Neuronal stem cell (in vitro differentiated cells): Measurements from ENCODE around the gene NXPE4. TPM values are rescaled to one million over a fixed set of nuclear protein-coding genes. Genes with fewer than 3 reads are reported as not detected.
"Not testable (repeated sequence)": the region's sequence is repeated elsewhere in the genome, so short reads cannot be mapped to it uniquely, and the experiment has no call there.

Experiments
- DNase-seq: peaks from one replicate; pipeline ENCODE4 v3.0.0-alpha.2; 2013; ENCODE audit warnings: low spot score
- H2AFZ ChIP-seq: one replicate; pipeline ENCODE4 v1.6.1; 2013; ENCODE audit warnings: mild to moderate bottlenecking, low read length, inconsistent platforms
- H2AK5ac ChIP-seq: 2 replicates; pipeline ENCODE4 v1.6.1; 2013; ENCODE audit warnings: low read depth, mild to moderate bottlenecking, inconsistent platforms, low read length, moderate library complexity, mixed read lengths
- H2BK120ac ChIP-seq: 2 replicates; pipeline ENCODE4 v1.6.1; 2013; ENCODE audit warnings: low read depth, mild to moderate bottlenecking, inconsistent platforms, low read length, moderate library complexity, mixed read lengths
- H2BK12ac ChIP-seq: one replicate; pipeline ENCODE4 v1.6.1; 2013; ENCODE audit warnings: low read length, inconsistent platforms
- H2BK15ac ChIP-seq: 2 replicates; pipeline ENCODE4 v1.6.1; 2013; ENCODE audit warnings: mild to moderate bottlenecking, low read length, inconsistent platforms, mixed read lengths
- H2BK5ac ChIP-seq: one replicate; pipeline ENCODE4 v1.6.1; 2013; ENCODE audit warnings: inconsistent platforms, mild to moderate bottlenecking, low read length, moderate library complexity
- H3K14ac ChIP-seq: one replicate; pipeline ENCODE4 v1.6.1; 2013; ENCODE audit warnings: low read length, inconsistent platforms
- H3K18ac ChIP-seq: 2 replicates; pipeline ENCODE4 v1.6.1; 2013; ENCODE audit warnings: low read length, inconsistent platforms
- H3K23ac ChIP-seq: 2 replicates; pipeline ENCODE4 v1.6.1; 2013; ENCODE audit warnings: low read depth, mild to moderate bottlenecking, mixed read lengths, low read length, inconsistent platforms; ENCODE audit not compliant: poor library complexity
- H3K27ac ChIP-seq: replicated peaks from 3 replicates; pipeline ENCODE4 v1.5.1; 2013; ENCODE audit warnings: low read length, inconsistent platforms
- H3K27me3 ChIP-seq, 3 experiments: 2 replicates each; pipeline ENCODE4 v1.6.1; 2013; ENCODE audit warnings: low read length in 3 of 3, mild to moderate bottlenecking in 2 of 3, inconsistent platforms in 1 of 3, low read depth in 1 of 3, mixed read lengths in 1 of 3, moderate library complexity in 1 of 3; ENCODE audit not compliant: control insufficient read depth in 3 of 3, insufficient read depth in 3 of 3
- H3K36me3 ChIP-seq, 2 donors: replicated peaks in 1 of 2; 2 replicates each; pipeline ENCODE4 v1.6.1; 2013; ENCODE audit warnings: low read length in 2 of 2; ENCODE audit not compliant: control insufficient read depth in 2 of 2, insufficient read depth in 2 of 2
- H3K4ac ChIP-seq: 2 replicates; pipeline ENCODE4 v1.6.1; 2013; ENCODE audit warnings: inconsistent platforms, mild to moderate bottlenecking, low read length, moderate library complexity
- H3K4me1 ChIP-seq, 2 donors: 1 replicate in 1 of 2; 2 replicates in 1 of 2; pipeline ENCODE4 v1.6.1; 2013; ENCODE audit warnings: low read length in 2 of 2, low read depth in 1 of 2; ENCODE audit not compliant: control insufficient read depth in 2 of 2, insufficient read depth in 1 of 2
- H3K4me2 ChIP-seq: one replicate; pipeline ENCODE4 v1.6.1; 2013; ENCODE audit warnings: mild to moderate bottlenecking, low read length, inconsistent platforms; ENCODE audit not compliant: insufficient read depth, poor library complexity, severe bottlenecking
- H3K4me3 ChIP-seq, 2 donors: 2 replicates each; pipeline ENCODE4 v1.5.1; 2013; ENCODE audit warnings: low read length in 2 of 2, mild to moderate bottlenecking in 2 of 2, inconsistent platforms in 1 of 2, moderate library complexity in 1 of 2
- H3K79me1 ChIP-seq: one replicate; pipeline ENCODE4 v1.6.1; 2013; ENCODE audit warnings: low read depth, mild to moderate bottlenecking, inconsistent platforms, low read length, moderate library complexity
- H3K9ac ChIP-seq: one replicate; pipeline ENCODE4 v1.6.1; 2013; ENCODE audit warnings: mild to moderate bottlenecking, low read depth, low read length, inconsistent platforms; ENCODE audit not compliant: poor library complexity
- H3K9me3 ChIP-seq, 2 donors: replicated peaks in 1 of 2; 2 replicates each; pipeline versions ENCODE3 to v1.6.1; 2013; ENCODE audit warnings: low read length in 2 of 2, mild to moderate bottlenecking in 2 of 2, inconsistent platforms in 1 of 2, low read depth in 1 of 2, mixed read lengths in 1 of 2, moderate library complexity in 1 of 2; ENCODE audit not compliant: control insufficient read depth in 2 of 2, insufficient read depth in 1 of 2
- H4K8ac ChIP-seq: one replicate; pipeline ENCODE4 v1.6.1; 2013; ENCODE audit warnings: low read depth, mild to moderate bottlenecking, inconsistent platforms, low read length, moderate library complexity
- H4K91ac ChIP-seq: one replicate; pipeline ENCODE4 v1.6.1; 2013; ENCODE audit warnings: low read length, low read depth, mild to moderate bottlenecking, inconsistent platforms; ENCODE audit not compliant: poor library complexity
- WGBS, 2 donors: extraction: QIAGEN DNeasy Blood & Tissue Kit; methylation state at CpG; one replicate each; pipeline ENCODE4 v1.1.7; 2013; ENCODE audit warnings: missing lambda C conversion rate in 2 of 2, mixed read lengths in 1 of 2; ENCODE audit not compliant: insufficient read length in 2 of 2, insufficient replicate concordance in 1 of 2; ENCODE audit errors: extremely low coverage in 2 of 2; 5-methylcytosine and 5-hydroxymethylcytosine counted together
- polyA plus RNA-seq, 2 experiments: library from polyadenylated mRNA; stranded (reverse); fragments of 200-250 nt; gene quantifications; one replicate each; pipeline ENCODE4 v1.2.3, GENCODE V29; 2013

Gene NXPE4
- not detected for polyA plus RNA-seq (2013, experiment 1 of 2)
- polyA plus RNA-seq (2013, experiment 2 of 2), result not detected

- no peak for DNase-seq
- Histone ChIP-seq H3K4me3 (no peak within 1 kb of the TSS), H3K4me1 (no peaks in the 10 kb centered on the region), H3K79me1 (no peaks in the 10 kb centered on the region), H3K9me3 (no peaks in the 10 kb centered on the region), H4K8ac (no peak within 1 kb of the TSS), H2BK15ac (no peak within 1 kb of the TSS), H4K91ac (no peak within 1 kb of the TSS), H3K23ac (no peak within 1 kb of the TSS), H3K4ac (no peak within 1 kb of the TSS), H3K36me3 (no peaks in the 10 kb centered on the region), H2AFZ (no peak within 1 kb of the TSS), H3K27ac (no peak within 1 kb of the TSS), H2AK5ac (no peak within 1 kb of the TSS), H3K9ac (no peak within 1 kb of the TSS), H3K4me2 (no peak within 1 kb of the TSS), H2BK12ac (no peak within 1 kb of the TSS), H3K27me3 (no peaks in the 10 kb centered on the region), H2BK5ac (no peak within 1 kb of the TSS), H3K14ac (no peak within 1 kb of the TSS), H3K18ac (no peak within 1 kb of the TSS), H2BK120ac (no peak within 1 kb of the TSS)
- no CpG with 5 or more reads among the region's 2 CpGs for WGBS, 2 donors
Measured at GRCh38 chr11:114595571-114595970, at the start of gene NXPE4. Gene NXPE4, minus strand, starts transcription at chr11:114595786. Its CDS starts 1,027 bp downstream, at chr11:114594759.

GRCh38 chr11:114639440-114639839, 43.9 kb upstream of the NXPE4 start:
- H3K27me3 ChIP-seq, H3K4me2 ChIP-seq, DNase-seq, H2BK15ac ChIP-seq, H3K4me3 ChIP-seq, H3K14ac ChIP-seq, H2AFZ ChIP-seq, H2BK12ac ChIP-seq, H2BK5ac ChIP-seq, H3K9me3 ChIP-seq, H2AK5ac ChIP-seq, H3K4me1 ChIP-seq, H4K91ac ChIP-seq, H3K79me1 ChIP-seq, H3K27ac ChIP-seq, H3K36me3 ChIP-seq, H3K9ac ChIP-seq, H4K8ac ChIP-seq, H3K23ac ChIP-seq, H2BK120ac ChIP-seq, H3K18ac ChIP-seq, H3K4ac ChIP-seq: not testable (repeated sequence)
- WGBS, 2 donors, result no CpG with 5 or more reads among the region's 6 CpGs

- H2BK15ac ChIP-seq, H3K27ac ChIP-seq, H3K14ac ChIP-seq, H3K27me3 ChIP-seq, H2BK5ac ChIP-seq, H3K36me3 ChIP-seq, H3K4me3 ChIP-seq, H3K4me1 ChIP-seq, H4K8ac ChIP-seq, H2BK120ac ChIP-seq, H2AFZ ChIP-seq, H3K9ac ChIP-seq, H3K4ac ChIP-seq, H3K23ac ChIP-seq, H3K9me3 ChIP-seq, H2BK12ac ChIP-seq, DNase-seq, H3K18ac ChIP-seq, H4K91ac ChIP-seq, H3K79me1 ChIP-seq, H2AK5ac ChIP-seq, H3K4me2 ChIP-seq: not testable (repeated sequence)
- WGBS, 2 donors, result no CpG with 5 or more reads among the region's 13 CpGs
Measured at GRCh38 chr11:114631445-114631965, 35.9 kb upstream of the NXPE4 start.

GRCh38 chr11:114625294-114625693, 29.7 kb upstream of the NXPE4 start:
- no peak overlapping the region for H2BK5ac ChIP-seq
- H3K27me3 ChIP-seq, result no peaks in the 10 kb centered on the region
- no peak overlapping the region for H4K91ac ChIP-seq
- no peak overlapping the region for H3K14ac ChIP-seq
- no peaks in the 10 kb centered on the region for H3K4me1 ChIP-seq
- no peaks in the 10 kb centered on the region for H3K36me3 ChIP-seq
- no peak overlapping the region for H2AK5ac ChIP-seq
- H4K8ac ChIP-seq, result no peak overlapping the region
- H3K4me2 ChIP-seq, result no peak overlapping the region
- H2AFZ ChIP-seq, result no peak overlapping the region
- no peak for DNase-seq
- H3K9ac ChIP-seq, result no peak overlapping the region
- no peak overlapping the region for H3K4me3 ChIP-seq
- H2BK12ac ChIP-seq, result no peak overlapping the region
- H3K4ac ChIP-seq, result no peak overlapping the region
- no peak overlapping the region for H2BK120ac ChIP-seq
- peaks cover 12 to 21% of the 10 kb centered on the region in 2 donors for H3K9me3 ChIP-seq
- H2BK15ac ChIP-seq, result no peak overlapping the region
- H3K79me1 ChIP-seq, result no peaks in the 10 kb centered on the region
- no peak overlapping the region for H3K18ac ChIP-seq
- no peak overlapping the region for H3K27ac ChIP-seq
- H3K23ac ChIP-seq, result no peak overlapping the region
- no CpG with 5 or more reads among the region's 7 CpGs for WGBS, 2 donors
